GM21619 (cell line): ENCODE results near the gene PHF5A.

Experiments
- ATAC-seq: cut with Tn5 transposase; IDR thresholded peaks from one replicate; pipeline ENCODE4 v1.9.1; 2021; ENCODE audit not compliant: unreplicated experiment

Gene PHF5A

GRCh38 chr22:41417622-41418390 is 50.7 kb downstream of the PHF5A start:
- ATAC-seq, result no peak

GRCh38 chr22:41415554-41415953 is 52.9 kb downstream of the PHF5A start:
- ATAC-seq, result no peak

- no peak for ATAC-seq
These were observed 57.3 kb downstream of the PHF5A start for GRCh38 chr22:41411021-41411851.

GRCh38 chr22:41410311-41410751 is 58.2 kb downstream of the PHF5A start:
- ATAC-seq, result no peak
